Spleen (tissue), 11 donors: ENCODE results near the gene RPEL1. TPM values are rescaled to one million over a fixed set of nuclear protein-coding genes. Genes with fewer than 3 reads are reported as not detected.
A peak's percentile ranks its signal among the peaks of the same experiment; 100 is the strongest.

Experiments used
- DNase-seq: peaks from one replicate; pipeline ENCODE4 v3.0.0-alpha.2; 2020
- H3K27ac ChIP-seq, 8 donors: fragments of 200-600 bp; sonication (generic) in 7 of 8; 1 replicate in 4 of 8; 2 replicates in 4 of 8; pipeline versions ENCODE4 v1.5.0 to v1.8.0; 2016 to 2021; ENCODE audit warnings: inconsistent platforms in 4 of 8, mild to moderate bottlenecking in 4 of 8, moderate library complexity in 1 of 8
- H3K27me3 ChIP-seq, 7 donors: fragments of 200-600 bp; sonication (generic) in 6 of 7; replicated peaks in 1 of 7; 1 replicate in 4 of 7; 2 replicates in 3 of 7; pipeline versions ENCODE4 v1.5.0 to v1.8.0; 2016 to 2021; ENCODE audit warnings: inconsistent platforms in 3 of 7, mild to moderate bottlenecking in 1 of 7
- H3K36me3 ChIP-seq, 6 donors: fragments of 200-600 bp; sonication (generic) in 5 of 6; 1 replicate in 4 of 6; 2 replicates in 2 of 6; pipeline versions ENCODE4 v1.5.0 to v1.8.0; 2016 to 2021; ENCODE audit warnings: inconsistent platforms in 2 of 6
- H3K4me1 ChIP-seq, 6 donors: fragments of 200-600 bp; sonication (generic) in 5 of 6; 1 replicate in 3 of 6; 2 replicates in 3 of 6; pipeline versions ENCODE4 v1.5.0 to v1.8.0; 2016 to 2021; ENCODE audit warnings: inconsistent platforms in 3 of 6
- H3K4me3 ChIP-seq, 8 donors: fragments of 200-600 bp; sonication (generic) in 7 of 8; 1 replicate in 4 of 8; 2 replicates in 4 of 8; pipeline versions ENCODE4 v1.5.0 to v1.8.0; 2016 to 2021; ENCODE audit warnings: inconsistent platforms in 4 of 8, mild to moderate bottlenecking in 4 of 8, moderate library complexity in 2 of 8
- H3K9me3 ChIP-seq, 8 donors: fragments of 200-600 bp; sonication (generic) in 7 of 8; 1 replicate in 4 of 8; 2 replicates in 4 of 8; pipeline versions ENCODE4 v1.5.0 to v1.8.0; 2016 to 2021; ENCODE audit warnings: inconsistent platforms in 4 of 8
- POLR2A ChIP-seq, 3 donors: fragments of 450-650 bp; IDR thresholded peaks; one replicate each; pipeline ENCODE4 v1.5.1; 2017; ENCODE audit warnings: antibody characterized with exemption in 3 of 3, mild to moderate bottlenecking in 1 of 3
- POLR2AphosphoS5 ChIP-seq, 3 donors: sonication (generic); formaldehyde crosslinking; IDR thresholded peaks; one replicate each; pipeline ENCODE4 v1.5.1; 2017; ENCODE audit warnings: antibody characterized with exemption in 3 of 3
- WGBS, 5 donors: extraction: QIAGEN DNeasy Blood & Tissue Kit in 3 of 5; methylation state at CpG; one replicate each; pipeline versions ENCODE4 v1.1.5 to v1.1.7; 2013 to 2018; 5-methylcytosine and 5-hydroxymethylcytosine counted together
- intact Hi-C: fragments of 100-400 bp; cut with DNase I; formaldehyde crosslinking; loops from one replicate; pipeline ENCODE4 v1.15.0; 2023; ENCODE audit warnings: low total_unique reads
- polyA plus RNA-seq, 3 donors: library from polyadenylated mRNA; stranded (reverse); fragments of 200-250 nt; gene quantifications; one replicate each; pipeline ENCODE4 v1.2.1, GENCODE V29; 2013
- total RNA-seq, 7 donors: library from RNA; depleted of rRNA in 3 of 7; stranded (reverse); fragments of >200 nt in 3 of 7; fragmentation: NEBNext Ultra II Directional in 4 of 7; extraction: Animal tissue kit (Norgen Biotek cat#: 25700) in 4 of 7; gene quantifications; one replicate each; pipeline versions ENCODE4 v1.1.0 to v1.2.1, GENCODE V29; 2016 to 2021
- TF ChIP-seq, protein P1 (sequence below), 11 experiments: fragments of 200-600 bp in 7 of 11; fragments of 450-650 bp in 4 of 11; sonication (generic) in 4 of 11; IDR thresholded peaks in 8 of 11; conservative IDR thresholded peaks in 3 of 11; 1 replicate in 7 of 11; 2 replicates in 4 of 11; pipeline versions ENCODE4 v1.4.0 to v1.8.0; 2016 to 2021; ENCODE audit warnings: antibody characterized with exemption in 11 of 11, inconsistent platforms in 4 of 11, mild to moderate bottlenecking in 1 of 11
- donor health status: healthy with polysubstance abuse.
- donor health status: DM: no; HTN: no; CAD: no; lungs with moderate emphysema.
- donor health status: DM: no; HTN: no; CAD: no.
- donor health status: Bipolar disorder and iron deficiency.
- donor health status: healthy.
- donor health status: DM: no; HTN: no; CAD: no.
- donor health status: DM: yes; HTN: yes; CAD: no.

RPEL1 gene
- total and polyA plus RNA-seq, 10 donors, result 0.23 TPM; not detected in 9

DNA sequence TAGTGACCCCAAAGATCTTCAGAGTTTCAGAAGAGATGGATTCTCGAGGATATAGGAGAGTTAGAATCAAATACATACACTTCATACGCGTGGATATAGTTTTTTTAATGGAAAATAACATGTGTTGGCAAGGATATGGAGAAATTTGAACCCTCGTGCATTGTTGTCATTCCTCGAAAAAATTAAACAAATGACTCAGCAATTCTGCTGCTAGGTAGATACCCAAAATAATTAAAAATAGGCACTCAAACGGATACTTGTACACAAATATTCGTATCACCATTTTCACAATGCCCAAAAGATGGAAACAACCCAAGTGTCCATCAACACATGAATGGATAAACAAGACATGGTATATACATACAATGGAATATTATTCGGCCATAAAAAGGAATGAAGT lies 47.0 kb upstream of the RPEL1 start:
- TF ChIP-seq POLR2AphosphoS5 (IDR thresholded peaks at IDR 0.05) (no peak), POLR2A (IDR thresholded peaks at IDR 0.05) (no peak)
- TF ChIP-seq, protein P1, sequence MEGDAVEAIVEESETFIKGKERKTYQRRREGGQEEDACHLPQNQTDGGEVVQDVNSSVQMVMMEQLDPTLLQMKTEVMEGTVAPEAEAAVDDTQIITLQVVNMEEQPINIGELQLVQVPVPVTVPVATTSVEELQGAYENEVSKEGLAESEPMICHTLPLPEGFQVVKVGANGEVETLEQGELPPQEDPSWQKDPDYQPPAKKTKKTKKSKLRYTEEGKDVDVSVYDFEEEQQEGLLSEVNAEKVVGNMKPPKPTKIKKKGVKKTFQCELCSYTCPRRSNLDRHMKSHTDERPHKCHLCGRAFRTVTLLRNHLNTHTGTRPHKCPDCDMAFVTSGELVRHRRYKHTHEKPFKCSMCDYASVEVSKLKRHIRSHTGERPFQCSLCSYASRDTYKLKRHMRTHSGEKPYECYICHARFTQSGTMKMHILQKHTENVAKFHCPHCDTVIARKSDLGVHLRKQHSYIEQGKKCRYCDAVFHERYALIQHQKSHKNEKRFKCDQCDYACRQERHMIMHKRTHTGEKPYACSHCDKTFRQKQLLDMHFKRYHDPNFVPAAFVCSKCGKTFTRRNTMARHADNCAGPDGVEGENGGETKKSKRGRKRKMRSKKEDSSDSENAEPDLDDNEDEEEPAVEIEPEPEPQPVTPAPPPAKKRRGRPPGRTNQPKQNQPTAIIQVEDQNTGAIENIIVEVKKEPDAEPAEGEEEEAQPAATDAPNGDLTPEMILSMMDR (IDR thresholded peaks at IDR 0.05 in 8 of 11, conservative IDR thresholded peaks at IDR 0.05 in 3 of 11), result no peak
- Histone ChIP-seq H3K4me3 (no peak overlapping the region), H3K27ac (peak overlapping the region in 5 of 8 donors; percentile 43 to 85 (median 84)), H3K4me1 (peaks cover 2 to 74% (median 34%) of the 10 kb centered on the region in 6 donors), H3K9me3 (no peaks in the 10 kb centered on the region), H3K36me3 (no peaks in the 10 kb centered on the region), H3K27me3 (no peaks in the 10 kb centered on the region)
- intact Hi-C loops, result no loop called here
- WGBS, 5 donors, result 87 to 94% (median 89%) methylated on average over 8 of the region's 8 CpGs
- DNase-seq, result no peak

DNA sequence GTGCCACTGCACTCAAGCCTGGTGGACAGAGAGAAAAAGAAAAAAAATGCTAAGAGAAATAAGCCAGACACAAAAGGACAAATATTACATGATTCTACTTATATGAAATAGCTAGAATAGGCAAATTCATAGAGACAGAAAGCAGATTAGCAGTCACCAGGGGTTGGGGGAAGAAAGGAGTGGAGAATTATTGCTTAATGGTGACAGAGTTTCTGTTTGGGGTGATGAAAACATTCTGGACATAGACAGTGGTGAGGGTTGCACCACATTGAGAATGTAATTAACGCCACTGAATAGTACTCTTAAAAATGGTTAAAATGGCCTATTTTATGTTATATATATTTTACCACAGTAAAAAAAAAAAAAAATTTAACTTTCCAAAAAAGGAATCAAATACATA lies 46.2 kb upstream of the RPEL1 start:
- Histone ChIP-seq H3K36me3 (no peaks in the 10 kb centered on the region), H3K27me3 (no peaks in the 10 kb centered on the region), H3K4me1 (peaks cover 0 to 66% (median 26%) of the 10 kb centered on the region in 6 donors), H3K4me3 (peak overlapping the region in 1 of 8 donors; percentile 22), H3K9me3 (no peaks in the 10 kb centered on the region), H3K27ac (peak overlapping the region in 6 of 8 donors; percentile 39 to 85 (median 63))
- TF ChIP-seq POLR2AphosphoS5 (IDR thresholded peaks at IDR 0.05) (no peak), POLR2A (IDR thresholded peaks at IDR 0.05) (no peak)
- TF ChIP-seq, protein P1 (IDR thresholded peaks at IDR 0.05 in 8 of 11, conservative IDR thresholded peaks at IDR 0.05 in 3 of 11), result no peak
- intact Hi-C loops, result no loop called here
- 53 to 90% (median 69%) methylated on average over 1 of the region's 1 CpG for WGBS, 5 donors
- DNase-seq, result no peak

DNA sequence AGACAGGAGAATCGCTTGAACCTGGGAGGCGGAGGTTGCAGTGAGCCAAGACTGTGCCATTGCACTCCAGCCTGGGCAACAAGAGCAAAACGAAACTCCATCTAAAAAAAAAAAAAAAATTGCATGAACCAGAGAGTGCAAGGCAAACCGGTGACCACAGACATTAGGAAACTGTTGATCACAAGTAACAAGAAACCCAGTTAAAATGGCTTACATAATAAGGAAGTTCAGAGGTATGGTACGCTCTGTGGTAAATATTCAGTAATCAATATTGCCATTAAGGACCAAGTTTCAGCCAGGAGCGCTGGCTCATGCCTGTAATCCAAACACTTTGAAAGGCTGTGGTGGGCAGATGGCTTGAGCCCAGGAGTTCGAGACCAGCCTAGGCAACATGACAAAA lies 43.4 kb upstream of the RPEL1 start:
- DNase-seq, result no peak
- H3K27ac ChIP-seq, result peak overlapping the region in 7 of 8 donors; percentile 4 to 84 (median 76)
- peaks cover 0 to 6% (median 0%) of the 10 kb centered on the region in 8 donors for H3K9me3 ChIP-seq
- WGBS, 5 donors, result 38 to 67% (median 52%) methylated on average over 7 of the region's 7 CpGs
- intact Hi-C loops, result no loop called here
- H3K4me1 ChIP-seq, result peaks cover 0 to 40% (median 9%) of the 10 kb centered on the region in 6 donors
- no peak for TF ChIP-seq POLR2A (IDR thresholded peaks at IDR 0.05)
- TF ChIP-seq POLR2AphosphoS5 (IDR thresholded peaks at IDR 0.05), result no peak
- TF ChIP-seq, protein P1 (IDR thresholded peaks at IDR 0.05 in 8 of 11, conservative IDR thresholded peaks at IDR 0.05 in 3 of 11), result no peak
- no peaks in the 10 kb centered on the region for H3K27me3 ChIP-seq
- peak overlapping the region in 1 of 8 donors; percentile 28 for H3K4me3 ChIP-seq
- no peaks in the 10 kb centered on the region for H3K36me3 ChIP-seq

DNA sequence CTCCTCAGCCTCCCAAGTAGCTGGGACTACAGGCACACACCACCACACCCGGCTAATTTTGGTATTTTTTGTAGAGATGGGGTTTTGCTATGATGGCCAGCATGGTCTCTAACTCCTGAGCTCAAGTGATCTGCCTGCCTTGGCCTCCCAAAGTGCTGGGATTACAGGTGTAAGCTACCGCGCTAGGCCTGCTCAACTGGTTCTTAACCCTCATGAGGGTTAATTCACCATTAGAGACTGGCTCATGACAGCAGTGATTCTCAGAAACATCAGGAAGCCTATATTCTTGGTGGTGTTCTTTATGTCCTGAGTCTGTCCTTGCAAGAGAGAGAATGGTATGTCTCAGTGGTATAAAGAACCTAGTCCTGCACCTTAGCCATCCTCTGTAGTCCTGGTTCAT lies 42.2 kb upstream of the RPEL1 start:
- intact Hi-C loops, result no loop called here
- WGBS, 5 donors, result 90 to 100% (median 100%) methylated on average over 3 of the region's 3 CpGs
- H3K27me3 ChIP-seq, result no peaks in the 10 kb centered on the region
- peak overlapping the region in 2 of 8 donors; percentile 81 to 84 for H3K27ac ChIP-seq
- no peak for DNase-seq
- no peaks in the 10 kb centered on the region for H3K36me3 ChIP-seq
- TF ChIP-seq, protein P1 (IDR thresholded peaks at IDR 0.05 in 8 of 11, conservative IDR thresholded peaks at IDR 0.05 in 3 of 11), result no peak
- H3K4me3 ChIP-seq, result no peak overlapping the region
- H3K9me3 ChIP-seq, result peaks cover 0 to 13% (median 0%) of the 10 kb centered on the region in 8 donors
- H3K4me1 ChIP-seq, result peaks cover 0 to 29% (median 2%) of the 10 kb centered on the region in 6 donors
